ENCODE results near the gene C5.

The C5 gene

GRCh38 chr9:120937596-120937995, 112.5 kb downstream of the C5 start:
- no peak for DNase-seq

GRCh38 chr9:120937127-120937526, 112.9 kb downstream of the C5 start:
- DNase-seq, result no peak

GRCh38 chr9:120936764-120937122, 113.3 kb downstream of the C5 start:
- no peak for DNase-seq

GRCh38 chr9:120936011-120936763, 113.9 kb downstream of the C5 start:
- peak; percentile 90 for DNase-seq

GRCh38 chr9:120935383-120935857, 114.7 kb downstream of the C5 start:
- no peak for DNase-seq

- DNase-seq, result no peak
These were observed 115.8 kb downstream of the C5 start for GRCh38 chr9:120934281-120934680.

- DNase-seq, result no peak
These were observed 116.6 kb downstream of the C5 start for GRCh38 chr9:120933310-120934055.

- DNase-seq, result no peak
These were observed 117.8 kb downstream of the C5 start for GRCh38 chr9:120932086-120932823.

- DNase-seq, result no peak
These were observed 118.6 kb downstream of the C5 start for GRCh38 chr9:120931231-120932085.

GRCh38 chr9:120929229-120929791, 120.8 kb downstream of the C5 start:
- no peak for DNase-seq

GRCh38 chr9:120928483-120929228, 121.4 kb downstream of the C5 start:
- peak; percentile 87 for DNase-seq

- no peak for DNase-seq
These were observed 122.0 kb downstream of the C5 start for GRCh38 chr9:120928015-120928482.

GRCh38 chr9:120927269-120928014, 122.6 kb downstream of the C5 start:
- DNase-seq, result no peak

- DNase-seq, result no peak
These were observed 123.6 kb downstream of the C5 start, which contains the start of gene TRAF1 for GRCh38 chr9:120926397-120926928. Gene TRAF1, minus strand, starts transcription at chr9:120926796. Its CDS starts 721 bp downstream, at chr9:120926075.

GRCh38 chr9:120925535-120926396, 124.3 kb downstream of the C5 start:
- no peak for DNase-seq

GRCh38 chr9:120924698-120925534, 125.2 kb downstream of the C5 start:
- no peak for DNase-seq

- no peak for DNase-seq
These were observed 126.3 kb downstream of the C5 start for GRCh38 chr9:120923620-120924328.

Data from 8988T (cell line).